PC-3 (cell line): Measurements from ENCODE around the gene FLNB.

Source experiments
- CTCF ChIP-seq: fragments of 300-600 bp; sonication (generic); conservative IDR thresholded peaks from 2 replicates; pipeline ENCODE4 v1.5.1; 2017; ENCODE audit warnings: antibody characterized with exemption, low read depth, mild to moderate bottlenecking, low read length
- EZH2phosphoT487 ChIP-seq: fragments of 300-600 bp; sonication (generic); IDR thresholded peaks from 2 replicates; pipeline ENCODE4 v1.6.1; 2018; ENCODE audit warnings: mild to moderate bottlenecking, antibody characterized with exemption, low read length, borderline replicate concordance

GRCh38 chr3:58012302-58012701, 4.1 kb downstream of the FLNB start:
- TF ChIP-seq CTCF (no peak), EZH2phosphoT487 (no peak)
